IPS-18c (cell line): ENCODE data around the gene FBF1.

Experiments
- H3K4me3 ChIP-seq: 2 replicates; pipeline ENCODE4 v1.7.0; 2013; ENCODE audit warnings: low read depth, mild to moderate bottlenecking, low read length, moderate library complexity; ENCODE audit not compliant: insufficient read depth
- H3K9me3 ChIP-seq: one replicate; pipeline ENCODE4 v1.6.1; 2013; ENCODE audit warnings: mild to moderate bottlenecking, low read length, moderate library complexity; ENCODE audit not compliant: control insufficient read depth, insufficient read depth

Gene FBF1

DNA sequence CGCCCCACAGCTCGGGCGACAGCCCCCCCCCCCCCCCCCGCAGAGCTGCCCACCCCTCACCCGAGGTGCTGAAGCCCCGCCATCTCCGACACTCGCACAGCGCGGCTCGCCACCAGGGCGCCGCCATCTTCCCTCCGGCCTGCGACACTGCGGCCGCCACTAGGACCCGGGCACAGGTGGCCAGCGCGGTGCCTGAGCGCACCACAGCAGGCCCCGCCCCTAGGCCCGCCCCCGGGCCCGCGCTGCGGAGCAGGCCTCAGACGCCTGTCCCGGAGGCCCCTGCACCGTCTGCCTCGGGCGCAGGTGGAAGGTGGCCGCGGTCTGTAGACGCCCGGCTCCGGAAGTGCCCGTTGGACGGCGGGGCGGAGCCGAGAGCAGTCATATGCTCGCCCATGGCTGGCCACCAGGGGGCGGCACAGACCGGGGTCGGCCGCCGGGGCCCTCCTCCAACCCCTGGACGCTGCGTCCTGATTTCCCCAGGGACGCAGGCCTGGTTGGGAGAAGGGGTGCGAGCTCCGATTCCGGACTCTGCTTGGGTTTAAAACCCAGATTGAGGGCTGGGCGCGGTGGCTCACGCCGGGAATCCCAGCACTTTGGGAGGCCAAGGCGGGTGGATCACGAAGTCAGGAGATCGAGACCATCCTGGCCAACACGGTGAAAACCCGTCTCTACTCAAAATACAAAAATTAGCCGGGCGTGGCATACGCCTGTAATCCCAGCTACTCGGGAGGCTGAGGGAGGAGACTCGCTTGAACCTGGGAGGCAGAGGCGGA lies 35.9 kb downstream of the FBF1 start, which contains the start of gene MRPL38:
Gene MRPL38, minus strand, starts transcription at position 136 of the 773 bp plus-strand sequence. Its CDS starts 9 bp downstream, at position 127.
- Histone ChIP-seq H3K4me3 (peak within 1 kb of the TSS; percentile 87), H3K9me3 (no peaks in the 10 kb centered on the region)

DNA sequence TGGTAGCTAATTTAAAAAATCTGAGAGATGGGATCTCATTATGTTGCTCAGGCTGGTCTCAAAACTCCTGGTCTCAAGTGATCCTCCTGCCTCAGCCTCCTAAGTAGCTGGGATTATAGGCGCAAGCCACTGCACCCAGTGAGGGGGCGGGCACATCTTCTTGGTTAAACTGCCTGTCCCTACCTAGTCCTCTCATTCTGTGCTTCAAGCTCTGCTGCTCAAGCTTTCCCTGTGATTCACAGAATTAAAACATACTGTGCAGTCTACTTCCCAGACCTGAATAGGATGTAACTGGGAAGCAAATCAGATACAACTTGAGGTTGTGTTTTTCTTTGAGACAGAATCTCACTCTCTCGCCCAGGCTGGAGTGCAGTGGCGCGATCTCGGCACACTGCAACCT lies 38.4 kb downstream of the FBF1 start:
- H3K9me3 ChIP-seq, result peaks cover 3% of the 10 kb centered on the region

DNA sequence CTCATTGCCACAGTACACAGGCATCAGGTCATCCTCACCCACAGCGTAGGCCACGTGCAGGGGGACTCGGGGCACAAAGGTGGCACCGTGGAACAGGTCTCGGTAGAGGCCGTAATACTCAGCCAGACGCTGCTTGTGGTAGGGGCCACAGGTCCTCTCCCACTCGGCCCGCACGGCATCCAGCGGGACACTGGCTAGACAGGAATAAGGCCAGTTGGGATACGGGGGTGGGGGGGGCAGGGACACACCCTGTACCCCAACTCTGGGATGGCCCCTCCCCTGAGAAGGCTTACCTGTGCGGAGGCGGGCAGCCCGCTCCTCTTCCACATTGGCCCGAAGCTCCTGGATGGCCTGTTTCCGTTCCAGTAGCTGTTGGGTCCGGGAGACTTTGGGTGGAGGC lies 39.1 kb downstream of the FBF1 start:
- H3K9me3 ChIP-seq, result peaks cover 3% of the 10 kb centered on the region
- no peak overlapping the region for H3K4me3 ChIP-seq

More for the DNA sequence above, 38.4 kb downstream of the FBF1 start:
- H3K4me3 ChIP-seq, result no peak overlapping the region

DNA sequence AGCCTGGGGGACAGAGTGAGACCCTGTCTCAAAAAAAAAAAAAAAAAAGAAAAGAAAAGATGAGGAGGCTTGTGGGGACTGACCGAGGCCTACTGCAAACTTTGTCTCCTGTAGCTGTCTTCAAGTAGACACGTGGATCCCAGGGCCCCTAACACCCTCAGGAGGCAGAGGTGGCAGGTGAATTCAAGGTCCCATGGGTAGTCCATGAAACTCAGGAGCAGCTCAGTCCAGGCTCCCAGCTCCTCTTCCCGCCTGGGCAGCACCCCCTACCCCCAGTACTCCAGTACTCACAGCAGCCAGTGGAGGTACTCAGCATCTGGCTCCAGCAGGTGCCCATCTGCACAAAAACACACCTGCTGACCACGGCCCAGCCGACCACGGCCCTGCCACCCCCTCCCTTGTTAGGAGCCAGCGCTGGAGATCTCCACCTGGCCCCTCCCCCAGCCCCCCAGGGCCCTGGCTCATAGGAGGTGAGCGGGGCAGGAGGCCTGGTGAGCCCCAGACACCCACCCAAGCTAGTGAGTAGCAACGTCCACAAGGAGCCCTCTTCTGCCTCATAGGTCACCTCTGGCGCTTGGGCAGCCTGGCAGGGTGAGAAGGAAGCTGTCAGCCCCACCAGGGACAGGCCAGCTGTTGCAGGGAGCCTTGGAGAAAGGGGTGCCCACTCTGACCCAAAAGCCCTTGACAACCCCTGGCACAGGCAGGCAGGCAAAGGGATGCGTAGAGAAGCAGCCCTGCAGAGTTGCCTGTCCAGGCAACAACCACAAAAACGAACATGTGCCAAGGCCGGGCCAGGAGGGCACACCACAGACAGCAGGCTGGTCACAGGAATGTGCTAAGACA lies 39.9 kb downstream of the FBF1 start:
- H3K4me3 ChIP-seq, result no peak overlapping the region
- peaks cover 3% of the 10 kb centered on the region for H3K9me3 ChIP-seq

DNA sequence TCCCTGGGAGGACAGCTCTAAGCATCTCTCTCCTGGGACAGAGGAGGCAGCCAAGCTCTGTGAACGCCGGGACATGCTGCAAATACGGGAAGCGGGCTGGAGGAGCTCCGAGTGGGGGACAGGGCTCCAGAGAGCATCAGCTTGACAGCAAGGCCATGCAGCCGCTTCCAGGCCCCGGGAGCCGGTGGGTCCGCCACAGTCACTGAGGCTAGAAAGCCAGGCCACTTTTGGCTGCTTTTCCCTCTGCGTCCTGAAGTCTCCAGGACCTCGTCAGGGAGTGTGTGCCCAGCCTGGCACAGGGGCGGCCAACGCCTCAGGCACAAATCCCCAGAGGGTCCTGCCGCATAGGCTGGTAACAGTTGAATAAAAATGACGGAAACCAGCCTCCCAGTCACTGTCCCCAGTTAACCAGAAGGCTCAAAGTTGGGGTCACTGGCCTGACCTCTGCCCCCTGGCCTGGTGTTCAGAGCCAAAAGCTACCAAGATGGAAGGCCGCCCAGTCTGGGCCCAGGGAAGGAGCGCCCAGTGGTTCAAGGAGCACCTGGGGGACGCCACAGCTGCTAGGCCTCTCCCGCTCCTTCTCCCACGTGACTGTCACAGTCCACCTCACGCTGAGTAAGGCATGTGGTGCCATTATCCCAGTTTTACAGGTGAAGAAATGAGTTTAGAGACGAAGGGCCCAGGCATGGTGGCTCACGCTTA lies 40.9 kb downstream of the FBF1 start:
- no peak overlapping the region for H3K4me3 ChIP-seq
- peaks cover 3% of the 10 kb centered on the region for H3K9me3 ChIP-seq

DNA sequence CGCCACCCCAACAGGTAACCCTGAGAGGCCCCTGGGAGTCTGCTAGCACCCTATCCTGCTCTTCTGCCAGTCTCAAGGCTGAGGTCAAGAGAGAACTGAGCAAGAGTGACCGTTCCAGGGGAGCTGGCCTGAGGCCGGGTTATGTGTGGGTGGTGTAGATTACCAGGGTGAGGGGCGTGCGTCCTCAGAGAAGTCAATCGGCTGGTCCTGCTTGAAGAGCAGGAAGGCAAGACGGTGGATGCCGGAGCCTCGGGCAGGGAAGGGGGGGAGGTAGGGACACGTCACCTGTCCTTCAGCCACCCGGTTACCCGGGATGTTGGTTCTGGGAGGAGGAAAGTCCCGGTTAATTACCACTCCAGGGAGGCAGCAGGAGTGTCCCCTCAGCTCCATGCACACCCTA lies 41.5 kb downstream of the FBF1 start:
- H3K9me3 ChIP-seq, result peaks cover 3% of the 10 kb centered on the region

DNA sequence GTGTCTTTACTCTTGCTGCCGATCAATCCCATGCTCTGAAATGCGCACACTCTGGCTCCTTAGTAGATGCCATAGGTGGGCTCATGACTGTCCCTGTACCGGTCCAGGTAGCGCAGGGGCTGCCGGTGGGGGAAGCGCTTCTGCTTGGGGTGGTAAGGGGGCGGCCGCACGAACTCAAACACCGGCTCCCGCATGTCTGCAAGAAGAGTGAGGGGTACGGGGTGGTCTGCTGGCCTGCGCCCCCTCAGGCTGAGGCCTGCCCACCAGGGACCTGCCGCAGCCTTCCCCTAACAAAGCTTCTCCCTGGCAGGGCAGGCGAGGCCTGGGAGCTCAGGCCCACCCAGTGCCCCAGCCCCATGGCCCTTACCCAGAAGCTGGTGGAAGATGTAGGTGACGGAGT lies 42.1 kb downstream of the FBF1 start:
- peaks cover 3% of the 10 kb centered on the region for H3K9me3 ChIP-seq

More for the DNA sequence above, 41.5 kb downstream of the FBF1 start:
- H3K4me3 ChIP-seq, result no peak overlapping the region

DNA sequence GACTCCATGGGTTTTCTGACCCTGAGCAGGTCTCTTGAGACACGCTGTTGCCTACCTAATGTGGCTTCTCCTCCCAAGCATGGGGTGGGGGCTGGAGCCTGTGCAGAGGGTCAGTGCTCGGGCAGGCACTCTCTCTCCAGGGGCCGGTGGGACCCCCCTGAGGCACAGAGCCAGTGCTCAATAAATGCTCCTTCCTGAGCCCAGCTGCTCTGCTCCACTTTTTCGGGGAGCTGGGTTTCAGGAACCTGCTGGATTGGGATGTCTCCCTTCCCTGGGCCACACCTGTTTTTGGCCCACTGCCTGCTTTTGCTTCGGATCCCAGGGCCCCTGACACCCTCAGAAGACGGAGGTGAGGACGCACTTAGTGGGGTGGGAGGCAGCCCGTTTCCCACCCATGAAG lies 42.8 kb downstream of the FBF1 start:
- Histone ChIP-seq H3K4me3 (no peak overlapping the region; the same call in 1 of the 2 replicates), H3K9me3 (peaks cover 3% of the 10 kb centered on the region)

More for the DNA sequence above, 42.1 kb downstream of the FBF1 start:
- H3K4me3 ChIP-seq, result no peak overlapping the region

DNA sequence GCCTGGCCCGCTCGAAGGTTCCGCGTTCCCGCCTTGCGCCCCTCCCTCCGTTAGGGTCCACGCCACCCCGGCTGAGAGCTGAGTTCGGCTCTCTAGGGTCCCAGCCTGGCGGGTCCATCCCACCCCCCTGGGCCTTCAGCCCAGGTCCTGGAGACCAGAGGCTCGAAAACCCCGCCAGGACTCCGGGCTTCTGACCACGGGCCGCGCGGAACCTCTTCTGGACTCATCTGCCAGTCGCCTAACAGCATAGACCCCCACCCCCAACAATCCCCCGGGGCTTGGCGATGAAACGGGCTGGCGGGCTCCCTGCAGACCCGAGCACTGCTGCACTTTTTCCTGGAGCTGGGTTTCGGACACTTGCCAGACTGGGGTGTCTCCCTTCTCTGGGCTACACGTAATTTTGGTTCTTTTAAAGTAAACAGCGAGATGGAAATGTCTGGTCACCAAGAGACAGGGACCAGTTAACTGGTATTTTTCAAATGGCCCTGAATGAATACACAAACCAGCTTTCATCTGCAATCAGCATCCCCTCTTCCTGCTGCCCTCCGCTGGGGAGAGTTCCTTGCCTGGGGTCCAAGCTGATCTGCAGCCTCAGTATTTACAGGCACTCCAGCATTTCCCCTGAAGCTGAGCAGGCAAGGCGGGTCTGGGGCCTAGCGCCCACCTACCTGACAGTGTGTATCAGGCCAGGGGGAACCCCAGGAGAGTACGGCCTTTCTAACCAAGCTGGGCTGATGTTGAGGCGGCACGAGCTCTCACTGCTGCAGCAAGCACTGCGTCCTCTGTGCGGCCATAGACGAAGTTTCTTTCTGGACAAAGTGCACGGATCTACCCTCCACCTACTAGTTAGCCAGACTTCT lies 43.5 kb downstream of the FBF1 start:
- peaks cover 3% of the 10 kb centered on the region for H3K9me3 ChIP-seq
- peak overlapping the region; percentile 89; the same call in 1 of the 2 replicates for H3K4me3 ChIP-seq

DNA sequence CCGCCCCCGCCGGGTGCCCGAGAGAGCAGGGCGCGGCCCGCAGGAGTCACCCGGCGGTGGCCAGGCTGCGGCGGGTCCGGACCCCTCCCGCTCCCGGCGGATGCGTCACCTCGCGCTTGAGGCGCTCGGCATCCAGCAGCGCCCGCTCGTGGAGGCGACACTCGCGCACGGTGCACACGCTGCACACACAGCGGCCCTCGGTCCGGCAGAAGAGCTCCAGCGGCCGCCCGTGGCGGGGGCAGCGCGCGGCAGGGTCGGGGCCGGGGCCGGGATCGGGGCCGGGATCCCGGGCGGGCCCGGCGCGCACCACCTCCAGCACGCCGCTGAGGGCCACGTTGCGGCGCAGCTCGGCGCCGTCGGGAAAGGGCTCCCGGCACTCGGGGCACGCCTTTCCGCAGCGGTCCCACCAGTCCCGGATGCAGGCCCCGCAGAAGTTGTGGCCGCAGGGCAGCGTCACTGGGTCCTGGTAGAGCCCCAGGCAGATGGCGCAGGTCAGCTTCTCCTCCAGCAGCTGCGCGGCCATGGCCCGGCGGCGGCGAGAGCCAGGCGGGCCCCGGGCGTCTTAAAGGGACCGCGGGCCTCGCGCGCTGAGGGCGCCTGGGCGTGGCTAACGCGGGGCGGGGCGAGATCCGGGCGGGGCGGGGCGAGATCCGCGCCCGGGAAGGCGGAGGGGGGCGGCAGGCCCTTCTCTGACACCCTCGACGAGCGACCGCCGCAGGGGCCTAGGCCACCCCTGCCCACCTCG lies 44.3 kb downstream of the FBF1 start, which contains the start of gene TRIM65:
Gene TRIM65, minus strand, starts transcription at position 537 of the 745 bp plus-strand sequence. Its CDS starts 14 bp downstream, at position 523.
- peak within 1 kb of the TSS; percentile 89 for H3K4me3 ChIP-seq
- peaks cover 3% of the 10 kb centered on the region for H3K9me3 ChIP-seq

DNA sequence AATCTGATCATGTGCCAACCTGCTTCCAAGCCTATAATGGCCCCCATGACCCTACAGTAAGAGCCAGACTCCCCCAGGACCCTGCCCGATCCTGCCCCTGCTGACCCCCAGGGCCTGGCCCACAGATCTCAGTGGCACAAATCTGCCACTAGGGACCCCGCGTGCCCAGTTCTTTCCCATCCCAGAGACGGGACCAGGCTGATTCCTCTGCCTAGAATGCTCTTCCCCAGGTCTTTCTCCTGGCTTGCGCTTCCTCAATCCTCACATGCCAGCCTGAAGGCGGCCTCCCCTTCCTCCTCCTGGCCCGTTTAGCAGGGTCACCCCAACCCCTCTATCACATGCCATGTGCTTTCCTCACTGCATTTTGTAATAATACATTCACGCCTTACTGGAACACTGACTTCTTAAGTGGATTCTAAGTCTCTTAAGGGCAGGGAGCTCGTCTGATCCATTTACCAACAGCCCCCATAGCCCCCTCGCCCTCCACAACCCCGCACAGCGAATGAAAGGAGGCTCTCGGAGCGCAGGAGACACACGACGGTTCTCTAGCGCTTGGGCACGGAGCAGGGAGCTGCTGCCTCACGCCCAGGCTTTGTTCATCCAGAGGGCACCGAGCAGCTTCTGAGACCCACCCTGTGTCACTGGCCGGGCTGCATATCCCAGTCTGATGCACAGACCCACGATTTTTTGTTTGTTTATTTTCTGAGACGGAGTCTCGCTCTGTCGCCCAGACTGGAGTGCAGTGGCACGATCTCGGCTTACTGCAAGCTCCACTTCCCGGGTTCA lies 45.3 kb downstream of the FBF1 start:
- Histone ChIP-seq H3K4me3 (peak overlapping the region; percentile 49), H3K9me3 (peaks cover 3% of the 10 kb centered on the region)

DNA sequence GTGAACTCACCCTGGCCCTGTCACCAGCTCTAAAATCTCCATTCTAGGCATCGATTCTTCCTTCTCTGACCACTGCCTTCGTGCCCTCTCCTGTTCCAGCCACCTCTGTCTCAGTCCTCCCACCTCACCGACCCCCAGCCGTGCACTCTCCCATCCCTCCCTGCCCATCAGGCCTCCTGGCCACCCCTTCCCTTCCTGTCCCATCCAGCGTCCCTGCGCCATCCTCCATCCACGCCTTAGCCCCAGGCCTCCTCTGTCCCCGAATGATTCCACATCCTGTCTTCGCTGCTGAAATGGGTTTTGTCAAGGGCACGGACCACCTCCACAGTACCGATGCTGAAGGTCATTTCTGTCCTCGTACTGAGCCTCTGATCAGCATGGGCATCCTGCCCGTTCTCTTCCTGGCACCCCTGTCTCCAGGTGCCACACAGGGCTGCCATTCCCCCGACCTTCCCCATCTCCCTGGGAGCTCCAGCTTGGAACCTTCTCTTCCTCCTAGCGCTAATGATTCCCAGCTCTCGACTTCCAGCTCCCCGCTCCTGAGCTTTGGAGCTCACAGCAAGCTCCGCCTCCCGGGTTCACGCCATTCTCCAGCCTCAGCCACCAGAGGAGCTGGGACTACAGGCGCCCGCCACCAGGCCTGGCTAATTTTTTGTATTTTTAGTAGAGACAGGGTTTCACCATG lies 46.7 kb downstream of the FBF1 start:
- Histone ChIP-seq H3K9me3 (peaks cover under 1% of the 10 kb centered on the region), H3K4me3 (no peak overlapping the region; the same call in 1 of the 2 replicates)

DNA sequence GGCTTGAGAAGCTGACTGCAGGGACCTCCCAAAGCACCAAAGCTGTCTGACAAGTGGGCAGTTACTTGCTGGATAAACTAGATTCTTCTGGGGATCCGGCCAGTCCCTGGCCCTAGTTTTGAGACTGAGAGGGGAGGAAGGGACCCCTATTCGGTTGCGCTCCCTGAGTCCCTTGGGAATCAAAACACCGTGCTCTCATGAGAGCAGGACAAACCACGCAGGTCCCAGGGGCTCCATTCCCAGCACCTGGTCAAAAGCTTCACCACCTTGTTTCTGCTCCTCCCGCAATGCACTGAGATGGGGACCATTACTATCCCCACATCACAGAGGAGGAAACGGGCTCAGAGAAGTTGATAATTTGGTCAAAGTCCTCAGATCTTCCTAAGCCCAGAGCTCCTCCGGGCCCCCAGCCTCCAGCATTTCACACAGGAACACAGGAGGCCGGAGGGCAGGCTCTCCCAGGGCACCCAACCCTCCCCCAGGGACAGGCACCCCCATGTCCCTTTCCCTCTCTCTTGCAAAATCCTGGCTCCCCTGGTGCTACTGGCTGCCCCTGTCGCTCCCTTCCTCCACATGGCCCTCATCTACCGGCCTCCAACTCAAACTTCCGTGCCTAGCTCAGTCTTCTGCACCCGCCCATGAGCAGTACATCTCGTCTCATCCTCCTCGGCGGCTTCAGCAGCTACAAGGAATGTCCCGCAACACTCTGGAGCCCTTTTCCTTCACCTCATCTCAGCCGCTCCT lies 47.4 kb downstream of the FBF1 start:
- Histone ChIP-seq H3K9me3 (no peaks in the 10 kb centered on the region), H3K4me3 (no peak overlapping the region)

DNA sequence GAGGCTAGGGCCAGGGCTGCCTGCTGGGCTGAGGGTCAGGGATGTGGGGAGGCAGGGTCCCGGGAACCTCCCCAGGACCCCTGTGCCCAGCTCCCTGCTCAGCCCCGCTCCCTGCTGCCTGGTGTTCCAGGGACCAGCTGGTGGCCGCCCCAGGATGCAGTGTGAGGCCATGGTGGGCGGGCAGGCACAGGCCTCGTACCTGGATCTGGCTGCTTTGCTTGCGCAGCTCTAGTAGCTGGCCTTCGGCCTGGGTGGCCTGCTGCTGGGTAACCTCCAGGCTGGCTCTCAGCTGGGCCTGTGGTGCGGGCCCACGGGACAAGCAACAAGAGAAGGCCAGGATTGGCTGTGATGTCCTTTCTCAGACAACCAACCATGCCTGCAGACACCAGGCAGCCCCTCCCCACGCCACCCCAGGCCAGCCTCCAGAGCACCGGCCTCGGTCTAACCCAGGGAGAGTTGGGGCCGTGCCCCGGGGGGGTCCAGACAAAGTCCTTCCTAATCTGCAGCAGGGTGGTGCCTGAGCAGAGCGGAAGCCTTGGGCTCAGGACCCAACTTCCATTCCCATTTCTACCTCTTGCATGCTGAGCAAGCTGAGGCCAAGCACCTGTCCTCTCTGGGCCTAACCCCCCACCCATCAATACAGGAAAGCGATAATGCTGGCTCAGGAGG lies 48.2 kb downstream of the FBF1 start:
- H3K4me3 ChIP-seq, result no peak overlapping the region
- H3K9me3 ChIP-seq, result no peaks in the 10 kb centered on the region
